IMR-90 (cell line): ENCODE data around the gene SYNGR3. TPM values are rescaled to one million over a fixed set of nuclear protein-coding genes. Genes with fewer than 3 reads are reported as not detected.

Experiments
- ATAC-seq: fragments of 200-7000 bp; cut with Tn5 transposase; 2 replicates; pipeline ENCODE4 v1.9.1; 2020; ENCODE audit warnings: low read depth, mild to moderate bottlenecking, moderate library complexity
- BruUV-seq: library from RNA; stranded (reverse); fragments of 400-500 nt; replicated peaks from 2 replicates; lab custom pipeline; 2021; lab: Mats Ljungman, UMichigan
- CTCF ChIA-PET: fragments of 300-600 bp; formaldehyde crosslinking; extraction: SDS; loops from one replicate; lab custom pipeline; 2021; ENCODE audit warnings: antibody characterized with exemption; lab: Yijun Ruan, JAX
- POLR2A ChIA-PET: fragments of 300-600 bp; sonication (Branson Sonifier 250); formaldehyde crosslinking; loops from one replicate; lab custom pipeline; 2022; ENCODE audit warnings: antibody characterized with exemption; ENCODE audit not compliant: unreplicated experiment; lab: Charles Lee
- DNase-seq: peaks from one replicate; pipeline ENCODE4 v3.0.0; 2013
- H2AFZ ChIP-seq: replicated peaks from 2 replicates; pipeline ENCODE3; 2013; ENCODE audit warnings: low read length, mild to moderate bottlenecking; ENCODE audit not compliant: poor library complexity
- H2AK5ac ChIP-seq: 2 replicates; pipeline ENCODE4 v1.6.1; 2013; ENCODE audit warnings: low read depth, low read length, inconsistent platforms
- H2AK9ac ChIP-seq: replicated peaks from 2 replicates; pipeline ENCODE3; 2013; ENCODE audit warnings: mild to moderate bottlenecking, low read depth, low read length, moderate library complexity; ENCODE audit not compliant: poor library complexity
- H2BK120ac ChIP-seq: 2 replicates; pipeline ENCODE4 v1.6.1; 2013; ENCODE audit warnings: low read depth, low read length, inconsistent platforms
- H2BK15ac ChIP-seq: 3 replicates; pipeline ENCODE4 v1.6.1; 2013; ENCODE audit warnings: low read depth, low read length, inconsistent platforms
- H2BK20ac ChIP-seq: 2 replicates; pipeline ENCODE4 v1.6.1; 2013; ENCODE audit warnings: low read depth, mild to moderate bottlenecking, inconsistent platforms, low read length, moderate library complexity
- H2BK5ac ChIP-seq: 2 replicates; pipeline ENCODE4 v1.6.1; 2013; ENCODE audit warnings: mild to moderate bottlenecking, low read depth, low read length, inconsistent platforms; ENCODE audit not compliant: poor library complexity, severe bottlenecking
- H3K14ac ChIP-seq: replicated peaks from 2 replicates; pipeline ENCODE4 v1.6.1; 2013; ENCODE audit warnings: low read depth, low read length, inconsistent platforms
- H3K18ac ChIP-seq: 2 replicates; pipeline ENCODE4 v1.6.1; 2013; ENCODE audit warnings: low read depth, low read length, control low read depth
- H3K23ac ChIP-seq: 2 replicates; pipeline ENCODE4 v1.6.1; 2013; ENCODE audit warnings: low read depth, low read length, inconsistent platforms
- H3K27ac ChIP-seq: 2 replicates; pipeline ENCODE4 v1.5.1; 2013; ENCODE audit warnings: mild to moderate bottlenecking, control low read depth, low read length; ENCODE audit not compliant: insufficient read depth
- H3K27me3 ChIP-seq: 2 replicates; pipeline ENCODE4 v1.6.1; 2013; ENCODE audit warnings: low read length; ENCODE audit not compliant: control insufficient read depth, insufficient read depth
- H3K36me3 ChIP-seq: 2 replicates; pipeline ENCODE4 v1.6.1; 2013; ENCODE audit warnings: low read length, mixed read lengths; ENCODE audit not compliant: control insufficient read depth, insufficient read depth
- H3K4ac ChIP-seq: 2 replicates; pipeline ENCODE4 v1.6.1; 2013; ENCODE audit warnings: low read depth, low read length, inconsistent platforms
- H3K4me1 ChIP-seq: 2 replicates; pipeline ENCODE4 v1.6.1; 2013; ENCODE audit warnings: low read length, mixed read lengths; ENCODE audit not compliant: control insufficient read depth, insufficient read depth
- H3K4me2 ChIP-seq: 2 replicates; pipeline ENCODE4 v1.6.1; 2013; ENCODE audit warnings: low read depth, mild to moderate bottlenecking, control low read depth, low read length, moderate library complexity
- H3K4me3 ChIP-seq: 2 replicates; pipeline ENCODE4 v1.5.1; 2013; ENCODE audit warnings: low read depth, mild to moderate bottlenecking, control low read depth, low read length, moderate library complexity; ENCODE audit not compliant: insufficient read depth
- H3K56ac ChIP-seq: 2 replicates; pipeline ENCODE4 v1.6.1; 2013; ENCODE audit warnings: low read length, inconsistent platforms; ENCODE audit not compliant: insufficient read depth; ENCODE audit errors: extremely low read depth
- H3K79me1 ChIP-seq, 2 experiments: 2 replicates each; pipeline ENCODE4 v1.6.1; 2013; ENCODE audit warnings: low read length in 2 of 2, inconsistent platforms in 1 of 2, low read depth in 1 of 2
- H3K9ac ChIP-seq: 2 replicates; pipeline ENCODE4 v1.6.1; 2013; ENCODE audit warnings: low read depth, low read length, control low read depth
- H3K9me1 ChIP-seq: 2 replicates; pipeline ENCODE4 v1.6.1; 2013; ENCODE audit warnings: low read length, inconsistent platforms; ENCODE audit not compliant: insufficient read depth
- H3K9me3 ChIP-seq: 2 replicates; pipeline ENCODE4 v1.6.1; 2013; ENCODE audit warnings: low read length; ENCODE audit not compliant: control insufficient read depth, insufficient read depth
- H4K20me1 ChIP-seq: 2 replicates; pipeline ENCODE4 v1.6.1; 2013; ENCODE audit warnings: low read length, inconsistent platforms; ENCODE audit not compliant: insufficient read depth
- H4K5ac ChIP-seq: 2 replicates; pipeline ENCODE4 v1.6.1; 2013; ENCODE audit warnings: mild to moderate bottlenecking, low read depth, low read length, control low read depth
- H4K8ac ChIP-seq, 2 experiments: 2 replicates each; pipeline ENCODE4 v1.6.1; 2013; ENCODE audit warnings: low read depth in 2 of 2, low read length in 2 of 2, control low read depth in 1 of 2, inconsistent platforms in 1 of 2
- H4K91ac ChIP-seq: 2 replicates; pipeline ENCODE4 v1.6.1; 2013; ENCODE audit warnings: low read depth, low read length, inconsistent platforms; ENCODE audit not compliant: insufficient read depth
- BHLHE40 ChIP-seq: fragments of 150-350 bp; IDR thresholded peaks from 2 replicates; pipeline ENCODE4 v1.6.1; 2016; ENCODE audit warnings: mild to moderate bottlenecking, low read depth, low read length
- CEBPB ChIP-seq: IDR thresholded peaks from 2 replicates; pipeline ENCODE4 v1.6.1; 2012; ENCODE audit warnings: low read depth, low read length, improper control_type of control experiment
- CHD1 ChIP-seq: IDR thresholded peaks from 2 replicates; pipeline ENCODE4 v1.6.1; 2012; ENCODE audit warnings: low read depth, low read length, improper control_type of control experiment
- CTCF ChIP-seq: conservative IDR thresholded peaks from 2 replicates; pipeline ENCODE4 v1.5.1; 2012; ENCODE audit warnings: mild to moderate bottlenecking, low read depth, low read length, improper control_type of control experiment
- ELK1 ChIP-seq: fragments of 150-350 bp; IDR thresholded peaks from 2 replicates; pipeline ENCODE4 v1.6.1; 2016; ENCODE audit warnings: low read depth, mild to moderate bottlenecking, low read length, moderate library complexity, borderline replicate concordance
- FOS ChIP-seq: fragments of 150-350 bp; IDR thresholded peaks from 2 replicates; pipeline ENCODE4 v1.6.1; 2016; ENCODE audit warnings: low read depth, low read length
- MAFK ChIP-seq: IDR thresholded peaks from 2 replicates; pipeline ENCODE4 v1.6.1; 2012; ENCODE audit warnings: low read depth, low read length, improper control_type of control experiment
- MAZ ChIP-seq: IDR thresholded peaks from 2 replicates; pipeline ENCODE4 v1.6.1; 2012; ENCODE audit warnings: low read depth, mild to moderate bottlenecking, low read length, improper control_type of control experiment, moderate library complexity, borderline replicate concordance
- MXI1 ChIP-seq: IDR thresholded peaks from 2 replicates; pipeline ENCODE4 v1.6.1; 2012; ENCODE audit warnings: low read depth, mild to moderate bottlenecking, low read length, moderate library complexity, borderline replicate concordance
- NFE2L2 ChIP-seq: fragments of 150-350 bp; IDR thresholded peaks from 2 replicates; pipeline ENCODE4 v1.6.1; 2016; ENCODE audit warnings: low read depth, mild to moderate bottlenecking, low read length
- POLR2A ChIP-seq: IDR thresholded peaks from 2 replicates; pipeline ENCODE4 v1.6.1; 2012; ENCODE audit warnings: mild to moderate bottlenecking, low read depth, low read length
- RCOR1 ChIP-seq: IDR thresholded peaks from 2 replicates; pipeline ENCODE4 v1.6.1; 2012; ENCODE audit warnings: mild to moderate bottlenecking, low read length, improper control_type of control experiment; ENCODE audit not compliant: insufficient replicate concordance
- SMC3 ChIP-seq: fragments of 150-350 bp; IDR thresholded peaks from 2 replicates; pipeline ENCODE4 v1.6.1; 2016; ENCODE audit warnings: low read depth, mild to moderate bottlenecking, antibody characterized with exemption, low read length, moderate library complexity
- WGBS, 2 experiments: methylation state at CpG; one replicate each; pipeline versions ENCODE4 v1.1.5 to v1.1.7; 2013; ENCODE audit warnings: missing lambda C conversion rate in 2 of 2; ENCODE audit not compliant: insufficient read length in 1 of 2; ENCODE audit errors: extremely low coverage in 2 of 2; 5-methylcytosine and 5-hydroxymethylcytosine counted together
- dilution Hi-C: fragments of 300-500 bp; cut with HindIII; formaldehyde crosslinking; loops from one replicate; pipeline ENCODE4 v1.14.3; 2018; ENCODE audit warnings: low sequenced_read_pairs; ENCODE audit not compliant: unreplicated experiment
- in situ Hi-C: fragments of 300-500 bp; cut with MboI; formaldehyde crosslinking; loops from 3 replicates; pipeline ENCODE4 v1.14.3; 2019; ENCODE audit warnings: low sequenced_read_pairs, inconsistent platforms, mixed read lengths
- intact Hi-C: fragments of 100-400 bp; cut with micrococcal nuclease; formaldehyde crosslinking; loops from 2 replicates; pipeline ENCODE4 v1.10.0; 2022
- polyA plus RNA-seq, 3 experiments: library from polyadenylated mRNA; depleted of rRNA; stranded (reverse); fragments of >200 nt; gene quantifications; 2 replicates each; pipeline ENCODE4 v1.2.3, GENCODE V29; 2012; ENCODE audit warnings: low replicate concordance in 1 of 3
- total RNA-seq: library from RNA; depleted of rRNA; stranded (reverse); fragments of >200 nt; gene quantifications from 2 replicates; pipeline ENCODE4 v1.2.3, GENCODE V29; 2012

Gene SYNGR3
- total and polyA plus RNA-seq, 2 of the 4 experiments (the other 2 are of a cell fraction), result 1.8 to 5.8 TPM

- Histone ChIP-seq H3K4me3 (peak within 1 kb of the TSS; percentile 76), H3K4me2 (peak within 1 kb of the TSS; percentile 92), H2BK15ac (no peak within 1 kb of the TSS), H4K5ac (peak within 1 kb of the TSS; percentile 22; the same call in 1 of the 2 replicates), H4K20me1 (no peaks in the 10 kb centered on the region; the same call in none of the 2 replicates), H2AK9ac (peak within 1 kb of the TSS; percentile 95), H3K9ac (peak within 1 kb of the TSS; percentile 71), H3K9me3 (no peaks in the 10 kb centered on the region), H2AK5ac (peak within 1 kb of the TSS; percentile 34), H2AFZ (peak within 1 kb of the TSS; percentile 94), H2BK120ac (no peak within 1 kb of the TSS), H3K36me3 (peaks cover 19% of the 10 kb centered on the region), H3K4me1 (peaks cover 8% of the 10 kb centered on the region), H3K56ac (peak within 1 kb of the TSS; percentile 65), H3K23ac (peak within 1 kb of the TSS; percentile 89), H3K18ac (no peak within 1 kb of the TSS), H2BK20ac (no peak within 1 kb of the TSS), H2BK5ac (peak within 1 kb of the TSS; percentile 14), H3K4ac (peak within 1 kb of the TSS; percentile 30), H3K79me1 (peaks cover 21 to 29% of the 10 kb centered on the region in 2 experiments), H3K14ac (peak within 1 kb of the TSS; percentile 85), H4K8ac (peak within 1 kb of the TSS; percentile 29 to 54; a peak in 3 of 4 replicates), H4K91ac (peak within 1 kb of the TSS; percentile 39), H3K27ac (peak within 1 kb of the TSS; percentile 30), H3K27me3 (peaks cover 31% of the 10 kb centered on the region; the same call in 1 of the 2 replicates), H3K9me1 (peaks cover 9% of the 10 kb centered on the region)
- POLR2A ChIA-PET, result no interaction called here
- CTCF ChIA-PET, result interaction anchor here (0.8 kb wide), 1 partner anchor 20 kb away, joined by 3 read pairs; no protein-coding TSS in a partner anchor
- no TSS peak for BruUV-seq
- in situ Hi-C loops, result no loop called here
- ATAC-seq (peak; percentile 97), DNase-seq (peak; percentile 93)
- dilution Hi-C loops, result no loop called here
- intact Hi-C loops, result no loop called here
- WGBS, 2 experiments, result 1% methylated on average over 69 of the region's 109 CpGs; no CpG with 5 or more reads in 1 of the 2 experiments
- TF ChIP-seq POLR2A (peak; percentile 75), CEBPB (peak; percentile 42; the same call in 1 of the 2 replicates), CTCF (peak; percentile 54), SMC3 (peak; percentile 26; the same call in 1 of the 2 replicates), NFE2L2 (no peak), CHD1 (no peak), MXI1 (no peak; the same call in 1 of the 2 replicates), FOS (no peak), MAZ (peak; percentile 93; the same call in 1 of the 2 replicates), BHLHE40 (peak; percentile 61), MAFK (no peak), RCOR1 (no peak), ELK1 (no peak)
Measured at GRCh38 chr16:1983544-1984346, 6.0 kb upstream of the SYNGR3 start, which contains the start of gene GFER. GFER (plus strand) TSS chr16:1984193; CDS start chr16:1984219, 26 bp downstream.
